Fibroblast of lung (primary cell): ENCODE data around the gene SPPL2B.

Experiments
- CTCF ChIP-seq, 2 donors: IDR thresholded peaks in 1 of 2; conservative IDR thresholded peaks in 1 of 2; 1 replicate in 1 of 2; 2 replicates in 1 of 2; pipeline ENCODE4 v1.5.1; 2011 to 2012; ENCODE audit warnings: low read length in 2 of 2, control low read depth in 1 of 2, inconsistent platforms in 1 of 2, low read depth in 1 of 2, mild to moderate bottlenecking in 1 of 2
- EZH2 ChIP-seq: IDR thresholded peaks from 2 replicates; pipeline ENCODE4 v1.5.1; 2012; ENCODE audit warnings: low read length, control low read depth, mild to moderate bottlenecking; ENCODE audit errors: missing control alignments

- TF ChIP-seq CTCF (conservative IDR thresholded peaks at IDR 0.05 in 1 of 2, IDR thresholded peaks at IDR 0.05 in 1 of 2; ENCODE audit: low read depth in 1 of 2, low read length in 2 of 2), result no peak
- TF ChIP-seq EZH2, result no peak
Observed at GRCh38 chr19:2394442-2395292, 66.2 kb downstream of the SPPL2B start.
